ENCODE measurements around the gene CCM2L.
"Not testable (repeated sequence)": the region's sequence is repeated elsewhere in the genome, so short reads cannot be mapped to it uniquely, and the experiment has no call there.

CCM2L gene

DNA sequence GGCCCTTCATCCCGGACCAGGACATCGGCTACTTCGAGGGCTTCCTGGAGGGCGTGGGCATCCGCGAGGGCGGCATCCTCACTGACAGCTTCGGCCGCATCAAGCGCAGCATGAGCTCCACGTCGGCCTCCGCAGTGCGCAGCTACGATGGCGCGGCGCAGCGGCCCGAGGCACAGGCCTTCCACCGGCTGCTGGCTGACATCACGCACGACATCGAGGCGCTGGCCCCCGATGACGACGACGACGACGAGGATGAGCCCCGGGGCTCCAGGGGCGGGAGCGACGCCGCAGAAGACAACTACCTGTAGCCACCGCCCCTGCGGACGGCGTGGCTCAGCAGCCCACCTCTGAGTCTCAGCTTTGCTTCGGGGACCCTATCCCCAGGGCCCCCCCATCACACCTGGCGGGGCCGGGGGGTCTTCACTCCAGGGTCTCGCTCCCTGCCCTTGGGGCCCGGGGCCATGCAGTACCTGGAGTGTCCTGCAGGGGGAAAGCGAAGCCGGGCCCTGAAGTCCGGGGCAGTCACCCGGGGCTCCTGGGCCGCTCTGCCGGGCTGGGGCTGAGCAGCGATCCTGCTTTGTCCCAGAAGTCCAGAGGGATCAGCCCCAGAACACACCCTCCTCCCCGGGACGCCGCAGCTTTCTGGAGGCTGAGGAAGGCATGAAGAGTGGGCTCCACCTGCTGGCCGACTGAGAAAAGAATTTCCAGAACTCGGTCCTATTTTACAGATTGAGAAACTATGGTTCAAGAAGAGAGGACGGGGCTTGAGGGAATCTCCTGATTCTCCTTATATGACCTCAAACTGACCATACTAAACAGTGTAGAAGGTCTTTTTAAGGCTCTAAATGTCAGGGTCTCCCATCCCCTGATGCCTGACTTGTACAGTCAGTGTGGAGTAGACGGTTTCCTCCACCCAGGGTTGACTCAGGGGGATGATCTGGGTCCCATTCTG, 21.0 kb downstream of the CCM2L start:
- H3K4me1 ChIP-seq (ENCODE audit: insufficient read depth, insufficient read length): peaks cover 7% of the 10 kb centered on the region
- TF ChIP-seq ZNF274 (IDR thresholded peaks at IDR 0.05; ENCODE audit: low read depth, low read length) (no peak), YY1 (IDR thresholded peaks at IDR 0.05; ENCODE audit: insufficient read depth, insufficient read length) (no peak), SUZ12 (IDR thresholded peaks at IDR 0.05; ENCODE audit: extremely low read depth, insufficient read depth, insufficient read length) (no peak)
- DNase-seq (ENCODE audit: low read depth, low spot score): peak; percentile 89
- no peak overlapping the region for H3K9ac ChIP-seq (ENCODE audit: insufficient read length, low read depth)
- H3K27me3 ChIP-seq (ENCODE audit: insufficient read depth, insufficient read length): no peaks in the 10 kb centered on the region
- no peak overlapping the region for H3K4me3 ChIP-seq (ENCODE audit: insufficient read length, low read depth)
- no peaks in the 10 kb centered on the region; the same call in 1 of the 2 replicates for H3K9me3 ChIP-seq (ENCODE audit: insufficient read depth, low read length)
- no peaks in the 10 kb centered on the region for H3K36me3 ChIP-seq (ENCODE audit: insufficient read depth, insufficient read length, low read length)

DNA sequence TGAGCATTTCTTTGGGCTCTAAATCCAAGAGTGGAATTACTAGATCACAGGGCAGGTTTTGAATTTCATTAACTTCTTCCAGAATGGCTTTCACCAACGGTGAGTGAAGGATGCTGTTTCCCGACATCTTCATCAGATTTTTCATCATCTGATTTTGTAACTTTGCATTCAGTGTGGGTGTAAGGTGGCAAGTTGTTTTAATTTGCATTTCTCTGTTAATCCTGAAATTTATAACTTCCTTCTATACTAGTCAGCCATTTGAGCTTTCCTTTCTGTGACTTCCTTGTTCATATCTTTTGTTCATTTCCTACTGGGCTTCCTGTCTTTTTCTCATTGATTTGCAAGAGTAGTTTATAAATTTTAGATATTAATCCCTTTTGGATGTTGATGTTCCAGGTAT, 23.1 kb downstream of the CCM2L start:
- TF ChIP-seq ZNF274 (IDR thresholded peaks at IDR 0.05; ENCODE audit: low read depth, low read length) (no peak), SUZ12 (IDR thresholded peaks at IDR 0.05; ENCODE audit: extremely low read depth, insufficient read depth, insufficient read length) (no peak), YY1 (IDR thresholded peaks at IDR 0.05; ENCODE audit: insufficient read depth, insufficient read length) (no peak)
- no peak for DNase-seq (ENCODE audit: low read depth, low spot score)
- Histone ChIP-seq H3K27me3 (ENCODE audit: insufficient read depth, insufficient read length) (no peaks in the 10 kb centered on the region), H3K9ac (ENCODE audit: insufficient read length, low read depth) (no peak overlapping the region), H3K4me1 (ENCODE audit: insufficient read depth, insufficient read length) (peaks cover 7% of the 10 kb centered on the region), H3K36me3 (ENCODE audit: insufficient read depth, insufficient read length, low read length) (no peaks in the 10 kb centered on the region), H3K9me3 (ENCODE audit: insufficient read depth, low read length) (no peaks in the 10 kb centered on the region; the same call in 1 of the 2 replicates), H3K4me3 (ENCODE audit: insufficient read length, low read depth) (no peak overlapping the region)

DNA sequence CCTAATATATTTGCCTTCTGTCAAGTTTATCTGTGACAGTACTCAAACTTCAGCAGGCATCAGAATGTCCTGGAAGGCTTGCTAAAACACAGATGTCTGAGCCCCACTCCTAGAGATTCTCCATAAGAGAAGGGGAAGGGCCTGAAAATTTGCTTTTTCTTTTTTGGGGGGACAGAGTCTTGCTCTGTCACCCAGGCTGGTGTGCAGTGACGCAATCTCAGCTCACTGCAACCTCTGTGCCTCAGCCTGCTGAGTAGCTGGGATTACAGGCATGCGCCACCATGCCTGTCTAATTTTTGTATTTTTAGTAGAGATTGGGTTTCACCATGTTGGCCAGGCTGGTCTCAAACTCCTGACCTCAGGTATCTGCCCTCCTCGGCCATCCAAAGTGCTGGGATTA, 23.5 kb downstream of the CCM2L start:
- not testable (repeated sequence) for H3K36me3 ChIP-seq (ENCODE audit: insufficient read depth, insufficient read length, low read length); DNase-seq (ENCODE audit: low read depth, low spot score); H3K4me1 ChIP-seq (ENCODE audit: insufficient read depth, insufficient read length); H3K4me3 ChIP-seq (ENCODE audit: insufficient read length, low read depth); H3K9ac ChIP-seq (ENCODE audit: insufficient read length, low read depth); H3K27me3 ChIP-seq (ENCODE audit: insufficient read depth, insufficient read length); H3K9me3 ChIP-seq (ENCODE audit: insufficient read depth, low read length)

DNA sequence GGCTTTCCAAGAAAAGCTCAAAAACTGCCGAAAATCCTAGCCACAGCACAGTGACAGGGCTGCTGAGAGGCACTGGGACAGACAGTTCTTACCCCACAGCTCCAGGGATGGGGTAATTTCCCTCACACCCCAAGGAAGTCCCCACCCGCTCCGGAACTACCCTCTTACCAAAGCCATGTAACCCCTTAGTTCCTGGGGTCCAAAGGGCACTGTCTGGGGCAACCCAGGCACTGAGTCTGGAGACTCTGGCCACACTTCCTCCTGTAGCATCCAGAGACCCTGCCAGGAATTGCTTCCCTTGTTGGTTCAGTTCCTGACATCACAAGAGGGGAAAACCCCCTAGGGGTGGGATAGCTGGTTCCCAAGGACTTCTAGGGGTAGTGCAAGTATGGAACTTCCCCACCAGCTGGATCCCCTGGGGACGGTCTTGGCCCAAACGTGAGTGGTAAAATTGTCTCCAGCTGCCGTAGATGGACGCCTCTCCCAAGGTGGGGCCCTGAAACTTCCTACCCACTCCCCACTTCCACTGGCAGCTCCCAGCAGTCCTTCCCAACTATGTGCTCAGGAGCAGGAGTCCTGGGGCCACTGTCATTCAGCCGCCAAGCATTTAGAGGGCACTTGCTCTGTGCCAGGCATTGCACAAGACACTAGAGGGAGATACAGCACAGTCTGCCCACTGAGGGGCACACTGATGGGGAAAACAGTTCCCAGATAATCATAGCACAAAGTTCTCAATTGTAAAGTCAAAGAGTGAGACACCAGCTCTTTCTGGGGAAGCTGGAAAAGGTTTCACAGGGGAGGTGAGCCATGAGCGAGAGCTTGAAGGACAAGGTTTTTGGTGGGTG, 24.6 kb downstream of the CCM2L start:
- DNase-seq (ENCODE audit: low read depth, low spot score): no peak

DNA sequence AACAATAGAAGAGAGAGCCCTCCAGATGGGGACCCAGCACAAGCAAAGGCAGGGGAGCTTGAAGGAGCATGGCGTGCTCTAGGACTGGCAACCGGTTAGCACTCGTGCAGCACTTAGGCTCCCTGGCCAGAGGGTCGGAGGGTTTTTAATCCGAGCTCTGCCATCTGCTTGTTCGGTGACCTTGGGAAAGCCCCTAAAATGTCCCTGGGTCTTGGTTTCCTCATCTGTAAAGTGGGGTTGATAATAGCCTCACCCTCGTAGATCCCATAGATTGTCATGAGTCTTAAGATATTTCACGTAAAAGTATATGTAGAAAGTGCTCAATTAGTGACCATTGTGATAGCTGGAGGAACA, 25.2 kb downstream of the CCM2L start:
- Histone ChIP-seq H3K36me3 (ENCODE audit: insufficient read depth, insufficient read length, low read length) (no peaks in the 10 kb centered on the region), H3K27me3 (ENCODE audit: insufficient read depth, insufficient read length) (no peaks in the 10 kb centered on the region), H3K9ac (ENCODE audit: insufficient read length, low read depth) (no peak overlapping the region), H3K9me3 (ENCODE audit: insufficient read depth, low read length) (no peaks in the 10 kb centered on the region; the same call in 1 of the 2 replicates), H3K4me1 (ENCODE audit: insufficient read depth, insufficient read length) (peaks cover 7% of the 10 kb centered on the region), H3K4me3 (ENCODE audit: insufficient read length, low read depth) (no peak overlapping the region)
- TF ChIP-seq YY1 (IDR thresholded peaks at IDR 0.05; ENCODE audit: insufficient read depth, insufficient read length) (no peak), SUZ12 (IDR thresholded peaks at IDR 0.05; ENCODE audit: extremely low read depth, insufficient read depth, insufficient read length) (no peak), ZNF274 (IDR thresholded peaks at IDR 0.05; ENCODE audit: low read depth, low read length) (no peak)
- DNase-seq (ENCODE audit: low read depth, low spot score): no peak

More for the DNA sequence above, 24.6 kb downstream of the CCM2L start:
- Histone ChIP-seq H3K36me3 (ENCODE audit: insufficient read depth, insufficient read length, low read length) (no peaks in the 10 kb centered on the region), H3K9me3 (ENCODE audit: insufficient read depth, low read length) (no peaks in the 10 kb centered on the region; the same call in 1 of the 2 replicates), H3K27me3 (ENCODE audit: insufficient read depth, insufficient read length) (no peaks in the 10 kb centered on the region), H3K4me1 (ENCODE audit: insufficient read depth, insufficient read length) (peaks cover 7% of the 10 kb centered on the region), H3K4me3 (ENCODE audit: insufficient read length, low read depth) (no peak overlapping the region), H3K9ac (ENCODE audit: insufficient read length, low read depth) (no peak overlapping the region)
- TF ChIP-seq YY1 (IDR thresholded peaks at IDR 0.05; ENCODE audit: insufficient read depth, insufficient read length) (no peak), ZNF274 (IDR thresholded peaks at IDR 0.05; ENCODE audit: low read depth, low read length) (no peak), SUZ12 (IDR thresholded peaks at IDR 0.05; ENCODE audit: extremely low read depth, insufficient read depth, insufficient read length) (no peak)

DNA sequence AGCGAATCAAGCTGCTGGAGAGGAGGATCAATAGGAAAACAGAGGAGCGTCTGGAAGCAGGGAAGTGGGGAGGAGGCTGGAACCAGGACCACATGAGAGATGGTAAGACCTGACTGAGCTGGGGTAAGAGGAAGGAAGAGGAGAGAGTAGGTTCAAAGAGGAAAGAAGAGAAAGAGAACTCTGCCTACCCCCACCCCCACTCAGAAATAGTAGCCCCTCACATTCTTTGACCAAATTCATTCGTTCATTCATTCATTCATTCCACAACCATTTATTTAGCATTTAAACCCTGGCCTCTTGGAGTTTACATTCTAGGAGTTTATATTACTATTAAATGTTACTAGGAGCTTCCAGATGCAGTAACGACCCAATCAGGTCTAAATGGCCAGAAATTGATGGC, 26.0 kb downstream of the CCM2L start:
- Histone ChIP-seq H3K9ac (ENCODE audit: insufficient read length, low read depth) (no peak overlapping the region), H3K4me1 (ENCODE audit: insufficient read depth, insufficient read length) (peaks cover 4% of the 10 kb centered on the region), H3K27me3 (ENCODE audit: insufficient read depth, insufficient read length) (no peaks in the 10 kb centered on the region), H3K4me3 (ENCODE audit: insufficient read length, low read depth) (no peak overlapping the region), H3K36me3 (ENCODE audit: insufficient read depth, insufficient read length, low read length) (no peaks in the 10 kb centered on the region), H3K9me3 (ENCODE audit: insufficient read depth, low read length) (no peaks in the 10 kb centered on the region)
- DNase-seq (ENCODE audit: low read depth, low spot score): no peak
- TF ChIP-seq ZNF274 (IDR thresholded peaks at IDR 0.05; ENCODE audit: low read depth, low read length): no peak
- no peak for TF ChIP-seq SUZ12 (IDR thresholded peaks at IDR 0.05; ENCODE audit: extremely low read depth, insufficient read depth, insufficient read length)

All from NT2/D1 (cell line).